Glomerular endothelial cell (primary cell): ENCODE data around the gene SEMA4G. TPM values are rescaled to one million over a fixed set of nuclear protein-coding genes. Genes with fewer than 3 reads are reported as not detected.

ENCODE experiments used
- DNase-seq: peaks from one replicate; pipeline ENCODE4 v3.0.0-alpha.2; 2011; ENCODE audit warnings: low read depth, low spot score; ENCODE audit errors: extremely low read depth
- total RNA-seq: library from RNA; depleted of rRNA; stranded (reverse); fragments of >200 nt; gene quantifications from 2 replicates; pipeline ENCODE4 v1.2.3, GENCODE V29; 2015

SEMA4G gene
- total RNA-seq, 1 donor from 2014 or later = 6.9 TPM

DNA sequence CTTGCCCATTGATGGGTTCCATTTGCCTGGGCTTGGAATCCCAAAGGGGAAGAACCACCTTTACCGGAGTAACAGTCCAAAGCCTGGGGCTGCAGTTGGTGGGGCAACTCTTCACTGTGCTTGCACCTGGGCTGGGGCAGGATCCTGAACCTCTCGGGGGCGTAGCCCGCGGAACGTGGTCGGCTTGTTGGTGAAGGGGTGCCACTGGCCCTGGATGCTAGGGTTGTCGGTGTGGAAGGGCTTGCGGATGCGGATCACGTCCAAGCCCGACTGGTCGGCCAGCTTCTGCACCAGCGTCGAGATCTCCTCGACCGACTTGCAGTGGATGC lies 17.3 kb downstream of the SEMA4G start:
- DNase-seq = no peak

DNA sequence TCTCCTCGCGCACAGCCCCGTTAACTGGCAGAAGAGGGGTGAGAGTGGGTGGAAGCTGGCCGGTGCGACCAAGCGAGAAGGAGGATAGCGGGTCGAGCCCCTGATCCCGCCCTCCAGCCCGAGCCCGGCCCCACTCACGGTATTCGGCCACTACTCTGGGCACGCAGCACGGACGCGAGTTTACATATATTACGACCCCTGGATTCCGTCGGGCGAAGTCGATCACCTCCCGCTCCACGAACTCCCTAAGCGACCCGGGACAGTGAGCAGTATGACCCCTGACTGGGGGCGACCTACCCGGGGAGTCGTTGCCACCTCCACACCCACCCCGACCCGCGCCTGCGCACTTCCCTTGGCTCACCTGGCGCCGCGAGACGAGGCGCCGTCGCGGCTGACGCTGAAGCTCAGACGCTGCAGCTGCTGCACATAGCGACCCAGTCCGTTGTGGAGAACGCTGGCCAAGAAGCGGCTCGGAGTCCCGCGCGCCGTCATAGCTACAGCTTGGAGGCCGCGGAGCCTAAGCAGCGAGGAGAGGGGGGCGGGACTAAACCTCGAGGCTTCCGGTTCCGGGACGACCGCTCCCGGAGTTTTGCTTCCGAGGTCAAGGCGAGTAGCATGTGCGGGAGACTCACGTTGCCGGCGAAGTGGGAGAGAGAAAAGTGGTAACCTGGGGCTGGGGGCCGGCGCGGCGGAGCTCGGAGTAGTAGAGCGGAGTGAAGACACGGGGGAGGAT lies 17.8 kb downstream of the SEMA4G start, which contains the start of the genes MRPL43 and TWNK:
Gene MRPL43 (minus strand): TSS at position 546 of the 733 bp plus-strand sequence. CDS start 54 bp downstream, at position 492.
Gene TWNK (plus strand): TSS at position 592 of the 733 bp plus-strand sequence. CDS start 668 bp downstream, outside the sequence.
- DNase-seq = no peak

DNA sequence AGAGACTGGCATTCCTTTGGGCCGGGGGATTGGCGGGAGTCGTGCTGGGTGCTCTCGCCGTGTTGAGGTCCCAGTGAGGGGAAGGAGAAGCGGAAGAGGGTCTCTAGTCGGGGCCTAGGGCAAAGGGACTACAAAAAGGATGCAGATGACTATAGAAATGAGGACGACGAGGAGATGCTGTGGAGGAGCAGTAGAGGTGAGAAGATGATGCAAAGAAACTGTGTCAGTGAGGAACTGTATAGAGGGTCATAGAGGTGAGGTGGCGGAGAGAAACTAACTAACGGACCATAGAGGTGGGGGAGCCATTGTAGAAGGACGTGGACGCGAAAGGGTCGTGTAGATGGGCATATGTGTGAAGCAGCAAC lies 18.4 kb downstream of the SEMA4G start:
- DNase-seq = no peak

DNA sequence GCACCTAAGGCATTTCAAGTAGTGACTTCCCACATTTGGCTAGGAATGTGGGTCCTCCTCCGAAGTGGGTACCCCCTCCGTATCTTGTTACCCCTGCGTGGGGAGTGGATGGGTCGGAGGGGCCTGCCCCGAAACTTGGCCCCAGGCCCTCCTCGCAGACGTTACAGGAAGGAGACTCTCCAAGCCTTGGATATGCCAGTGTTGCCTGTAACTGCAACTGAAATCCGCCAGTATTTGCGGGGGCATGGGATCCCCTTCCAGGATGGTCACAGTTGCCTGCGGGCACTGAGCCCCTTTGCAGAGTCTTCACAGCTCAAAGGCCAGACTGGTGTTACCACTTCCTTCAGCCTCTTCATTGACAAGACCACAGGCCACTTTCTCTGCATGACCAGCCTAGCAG lies 18.9 kb downstream of the SEMA4G start:
- DNase-seq = no peak

DNA sequence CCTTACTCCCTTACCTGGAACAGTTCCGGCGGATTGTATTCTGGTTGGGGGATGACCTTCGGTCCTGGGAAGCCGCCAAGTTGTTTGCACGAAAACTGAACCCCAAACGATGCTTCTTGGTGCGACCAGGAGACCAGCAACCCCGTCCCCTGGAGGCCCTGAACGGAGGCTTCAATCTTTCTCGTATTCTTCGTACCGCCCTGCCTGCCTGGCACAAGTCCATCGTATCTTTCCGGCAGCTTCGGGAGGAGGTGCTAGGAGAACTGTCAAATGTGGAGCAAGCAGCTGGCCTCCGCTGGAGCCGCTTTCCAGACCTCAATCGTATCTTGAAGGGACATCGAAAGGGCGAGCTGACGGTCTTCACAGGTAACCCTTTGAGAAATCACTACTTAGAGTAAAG lies 19.8 kb downstream of the SEMA4G start:
- DNase-seq = no peak

DNA sequence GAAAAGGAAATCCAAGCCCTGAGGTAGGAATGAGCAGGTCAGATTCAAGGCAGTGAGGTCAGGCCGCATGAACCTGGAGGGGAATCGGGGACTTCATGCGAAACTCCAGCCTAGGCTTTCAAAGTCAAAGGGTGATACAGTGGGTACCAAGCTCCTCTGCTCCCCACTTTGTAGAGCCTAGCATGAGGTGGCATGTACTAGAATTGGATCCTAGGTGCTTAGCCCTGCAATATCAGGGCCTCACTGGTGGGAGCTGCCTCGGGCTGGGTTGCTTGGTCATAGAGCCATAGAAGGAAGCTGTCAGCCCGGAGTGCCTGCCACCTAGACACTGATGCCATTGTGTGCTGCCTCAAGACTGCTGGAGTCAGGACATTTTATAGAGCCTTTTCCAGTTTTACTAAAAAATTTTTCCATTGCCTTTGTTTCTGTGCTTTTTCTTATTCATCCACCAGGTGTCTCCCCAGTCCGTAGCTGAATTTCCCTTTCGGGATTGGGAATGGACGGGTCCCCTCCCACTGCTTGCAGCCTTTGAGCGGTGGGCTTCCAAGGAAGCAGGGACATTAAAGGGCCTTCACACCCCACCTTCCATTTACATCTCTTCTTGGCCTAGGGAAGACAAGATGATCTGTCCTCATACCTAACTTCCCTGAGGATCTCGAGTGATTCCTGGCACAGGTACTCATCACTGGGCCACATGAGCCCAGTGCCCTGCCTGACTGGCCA lies 24.8 kb downstream of the SEMA4G start:
- no peak for DNase-seq

DNA sequence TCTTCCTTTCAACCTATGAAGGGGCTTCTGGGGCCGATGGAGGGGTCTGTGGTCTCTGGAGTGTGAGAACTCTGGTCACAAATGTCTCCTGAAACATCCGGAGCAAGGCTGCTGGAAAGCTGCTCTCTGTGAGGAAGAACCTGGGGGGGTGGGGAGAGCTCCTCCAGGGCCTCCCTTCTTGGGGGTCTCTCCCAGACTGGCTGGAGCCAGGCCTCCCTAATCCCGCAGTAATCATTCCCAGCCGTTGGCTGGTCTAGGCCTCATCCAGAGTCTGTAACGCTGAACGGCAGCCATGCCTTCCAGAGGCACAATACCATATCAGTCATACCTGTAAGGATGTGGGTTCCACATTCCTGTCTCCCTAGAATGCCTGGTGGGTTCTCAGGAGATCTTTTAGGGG lies 25.9 kb downstream of the SEMA4G start:
- no peak for DNase-seq

DNA sequence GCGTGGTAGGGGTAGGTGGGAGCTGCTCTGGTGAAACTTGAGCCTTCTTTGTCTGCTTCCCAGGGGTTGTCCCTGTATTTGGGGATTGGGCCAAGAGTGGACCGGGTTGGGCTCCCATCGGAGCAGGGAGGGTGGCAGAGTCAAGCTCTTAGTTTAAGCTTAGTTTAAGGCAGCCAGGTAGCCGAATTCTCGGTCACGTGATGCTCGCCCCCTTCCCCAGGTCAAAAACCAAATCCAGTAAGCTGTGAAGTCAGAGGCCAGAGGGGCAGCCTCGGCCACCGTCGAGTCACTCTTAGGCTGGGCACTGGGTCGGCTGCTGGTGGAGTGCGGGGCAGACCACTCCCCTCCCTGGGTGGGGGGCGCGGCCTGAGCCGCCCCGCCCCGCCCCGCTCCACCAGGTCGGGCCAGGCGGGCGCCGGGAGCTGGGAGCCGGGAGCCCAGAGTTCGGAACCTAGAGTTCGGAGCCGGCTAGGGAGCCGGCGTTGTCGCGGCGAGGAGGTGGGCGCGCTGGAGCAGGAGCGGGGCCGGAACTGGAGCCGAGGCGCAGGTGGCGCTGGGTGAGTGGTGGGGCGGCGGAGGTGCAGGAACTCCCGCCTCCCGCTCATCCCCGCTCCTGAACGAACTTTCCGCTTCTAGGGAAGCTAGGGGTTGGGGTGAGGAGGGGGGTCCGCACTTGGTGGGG lies 27.5 kb downstream of the SEMA4G start:
- no peak for DNase-seq

DNA sequence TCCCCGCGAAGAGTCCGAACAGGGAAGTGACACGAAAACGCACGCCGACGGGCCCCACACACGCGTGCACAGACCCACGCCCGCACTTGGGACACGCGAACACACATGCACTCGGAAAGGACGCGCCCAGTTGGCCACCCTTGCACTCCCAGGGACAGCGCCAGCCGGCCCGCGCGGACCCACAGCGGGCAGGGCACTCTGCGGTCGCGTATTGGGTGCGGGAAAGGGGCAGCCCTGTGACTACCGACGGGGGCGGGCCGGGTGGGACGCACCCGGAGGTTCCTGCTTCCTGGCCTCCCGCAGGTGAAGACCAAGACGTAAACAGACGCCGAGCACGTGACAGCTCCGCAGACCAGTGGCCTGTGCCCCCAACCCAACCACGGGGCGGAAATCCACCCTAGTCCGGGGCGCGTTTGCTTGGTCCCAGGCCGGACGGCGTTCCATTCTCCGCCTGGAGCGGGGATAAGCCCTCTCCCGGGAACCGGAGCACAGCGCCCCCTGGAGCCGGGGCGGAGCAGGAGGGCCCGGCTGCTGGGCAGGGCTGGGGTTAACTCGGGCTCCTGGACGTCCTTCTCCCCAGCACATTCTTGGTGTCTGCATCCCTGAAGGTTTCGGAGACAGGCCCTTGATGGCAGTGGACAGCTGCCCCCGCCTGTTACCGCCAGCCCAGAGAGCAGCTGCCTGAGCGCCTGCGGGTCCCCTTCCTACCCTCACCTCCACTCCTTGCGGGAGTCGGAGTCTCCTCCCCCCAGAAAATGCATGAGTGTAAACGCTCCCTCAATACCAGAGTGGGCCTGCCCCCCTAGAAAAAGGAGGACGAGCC lies 28.3 kb downstream of the SEMA4G start:
- DNase-seq = no peak

DNA sequence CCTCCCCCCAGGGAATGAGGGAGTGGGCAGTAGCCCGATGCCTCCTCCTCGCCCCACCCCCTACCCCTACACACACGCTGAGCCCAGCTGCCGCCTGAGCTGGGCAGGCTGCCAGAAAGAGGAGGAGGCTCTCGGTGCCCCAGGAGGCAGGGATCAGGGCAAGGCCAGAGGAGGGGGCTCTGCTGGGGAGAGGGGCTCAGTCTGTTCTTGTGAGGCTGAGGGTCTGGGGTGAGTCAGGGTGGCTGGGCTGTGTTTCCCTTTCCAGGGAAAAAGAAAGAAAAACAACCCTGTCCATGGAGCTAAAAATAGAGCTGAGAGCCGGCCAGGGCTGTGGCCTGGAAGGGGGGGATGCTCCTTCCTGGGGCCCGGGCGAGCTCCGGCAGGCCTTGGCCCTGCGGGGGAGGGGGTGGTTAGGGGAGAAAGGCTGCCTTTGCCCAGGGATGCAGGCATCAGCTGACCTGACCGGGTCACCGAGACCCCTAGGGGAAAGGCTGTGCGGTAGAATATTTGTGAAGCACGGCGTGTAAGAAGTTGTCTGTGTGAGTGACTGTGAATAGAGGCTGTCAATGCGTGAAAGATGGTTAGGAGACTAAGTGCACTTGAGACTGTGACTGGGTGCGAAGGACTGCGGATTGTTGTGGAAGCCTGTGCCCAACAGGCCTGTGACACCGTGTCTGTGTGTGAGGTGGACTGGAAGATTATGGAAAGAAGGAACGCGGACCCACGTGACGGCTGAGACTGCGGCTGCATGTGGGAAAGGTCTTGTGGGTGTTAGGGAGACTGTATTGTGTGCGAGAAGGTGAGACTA lies 29.1 kb downstream of the SEMA4G start:
- DNase-seq = no peak

DNA sequence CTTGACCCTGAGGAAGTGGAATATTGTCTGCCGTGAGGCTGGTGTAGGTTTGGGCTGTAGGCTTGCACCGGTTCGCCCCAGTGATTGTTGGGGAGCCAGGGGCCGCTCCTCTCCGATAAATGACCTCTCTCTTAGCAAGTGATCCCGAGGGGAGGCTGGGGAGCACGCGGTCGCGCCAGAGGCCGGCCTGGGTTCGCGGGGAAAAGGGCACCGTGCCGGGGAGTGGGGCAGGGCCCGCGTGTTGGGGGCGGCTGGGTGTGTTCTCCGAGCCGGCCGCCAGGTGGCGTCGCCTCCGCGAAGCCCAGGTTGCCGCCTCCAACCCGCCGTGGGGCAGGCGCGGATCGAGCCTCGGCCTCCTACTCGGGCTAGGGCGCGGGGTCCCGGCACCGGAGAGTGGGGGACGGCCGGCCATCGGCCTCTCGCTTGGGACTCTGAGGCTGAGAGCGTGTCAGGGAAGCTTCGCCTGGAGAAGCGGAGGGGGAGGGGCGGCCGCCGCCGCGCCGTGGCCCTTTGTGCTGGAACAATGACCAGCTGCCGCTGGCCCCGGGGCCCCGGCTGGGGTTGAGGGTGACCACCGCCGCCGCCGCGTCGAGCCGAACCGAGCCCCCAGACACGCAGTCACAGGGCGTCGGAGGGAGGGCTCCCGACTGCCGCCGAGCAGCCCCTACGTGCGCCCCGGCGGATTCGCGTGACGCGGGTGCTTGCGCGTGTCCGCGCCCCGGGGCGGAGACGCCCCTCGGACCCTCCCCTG lies 29.9 kb downstream of the SEMA4G start:
- DNase-seq = no peak

DNA sequence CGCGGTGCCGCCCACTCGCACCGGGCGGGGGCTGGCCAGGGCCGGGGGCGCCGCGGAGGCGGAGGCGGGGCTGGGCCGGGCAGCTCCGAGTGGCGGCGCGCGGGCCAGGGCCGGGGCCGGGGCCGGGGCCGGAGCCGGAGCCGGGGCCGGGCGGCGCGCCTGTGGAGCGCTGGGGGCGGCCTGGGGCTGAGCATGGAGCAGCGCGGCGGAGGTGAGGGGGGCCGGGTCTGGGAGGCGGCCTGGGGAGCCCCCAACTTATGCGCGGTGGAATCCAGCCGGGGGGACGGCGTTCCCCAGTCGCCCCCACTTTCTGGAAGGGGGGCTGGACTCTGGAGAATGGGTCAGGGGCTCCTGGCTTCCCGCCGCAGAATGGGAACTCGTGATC lies 30.4 kb downstream of the SEMA4G start, which contains the start of gene LZTS2:
Gene LZTS2 (plus strand): TSS at position 67 of the 385 bp plus-strand sequence. CDS start 2,731 bp downstream, outside the sequence.
- DNase-seq = no peak

DNA sequence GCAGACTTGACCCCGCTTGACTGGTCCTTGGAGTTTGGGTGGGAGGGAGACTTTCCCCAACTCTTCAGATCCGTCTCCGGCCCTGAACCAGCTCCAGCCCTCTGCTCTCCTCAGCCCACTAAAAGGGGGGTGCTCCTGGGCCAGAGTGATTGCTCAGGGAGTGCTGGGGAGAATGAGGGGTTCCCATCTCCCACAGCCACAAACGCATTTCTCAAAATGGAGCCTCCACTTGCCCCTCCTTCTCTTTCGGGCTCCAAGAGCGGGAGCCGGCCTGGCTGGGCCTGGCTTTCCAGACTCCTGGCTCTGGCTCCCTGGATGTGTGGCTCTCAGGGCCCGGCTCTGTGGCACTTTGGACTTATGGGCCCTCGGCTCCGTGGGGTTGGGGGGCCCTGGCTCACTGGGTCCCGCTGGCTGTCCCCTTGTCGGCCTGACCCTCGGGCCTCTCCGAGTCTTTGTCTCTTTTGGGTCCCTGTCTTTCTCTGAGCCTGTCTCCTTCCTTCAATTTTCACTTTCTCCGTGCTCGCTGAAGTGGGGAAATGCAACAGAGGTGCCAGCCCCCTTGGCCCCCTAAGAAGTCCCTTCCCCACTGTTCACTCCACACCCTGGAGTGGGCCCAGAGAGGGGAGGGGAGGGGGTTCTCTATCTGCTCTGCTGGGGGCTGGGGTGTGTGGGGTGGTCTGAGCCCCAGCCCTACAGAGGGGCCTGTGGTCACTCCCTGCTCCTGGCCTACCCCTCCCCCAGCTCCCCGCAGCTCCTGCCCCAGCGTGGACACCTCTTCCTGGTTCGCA lies 31.0 kb downstream of the SEMA4G start:
- no peak for DNase-seq

DNA sequence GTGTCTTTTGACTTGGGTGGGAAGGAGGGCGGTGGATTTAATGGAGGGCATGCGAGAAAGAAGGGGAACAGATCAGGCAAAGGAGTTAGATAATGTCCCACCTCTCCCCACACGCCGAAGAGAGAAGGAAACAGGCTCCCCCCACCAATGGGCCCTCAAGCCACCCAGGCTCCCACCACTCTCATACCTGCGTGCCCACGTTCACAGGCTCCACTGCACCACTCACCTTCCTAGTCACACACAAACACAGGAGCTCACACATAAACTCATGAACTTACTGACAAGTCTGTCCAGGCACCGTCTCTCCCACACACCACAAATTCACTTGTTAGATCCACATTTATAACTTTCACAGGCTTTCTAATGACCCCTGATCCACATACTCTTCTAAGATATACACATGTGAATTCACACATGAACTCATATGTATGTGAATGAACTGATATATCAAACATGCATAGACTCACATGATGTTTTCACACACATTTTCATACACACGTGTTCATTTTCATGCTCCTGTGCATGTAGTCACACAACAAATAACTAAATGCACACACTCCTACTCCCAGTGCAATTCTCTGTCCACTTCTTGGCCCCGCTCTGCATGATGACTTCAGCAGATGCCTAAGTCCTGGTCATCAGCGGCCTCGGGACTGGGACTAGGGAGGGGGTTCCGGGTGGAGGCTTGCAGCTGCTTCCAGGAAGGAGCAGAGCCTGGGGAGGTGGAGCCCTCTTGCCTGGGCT lies 31.8 kb downstream of the SEMA4G start:
- peak; percentile 68 for DNase-seq

DNA sequence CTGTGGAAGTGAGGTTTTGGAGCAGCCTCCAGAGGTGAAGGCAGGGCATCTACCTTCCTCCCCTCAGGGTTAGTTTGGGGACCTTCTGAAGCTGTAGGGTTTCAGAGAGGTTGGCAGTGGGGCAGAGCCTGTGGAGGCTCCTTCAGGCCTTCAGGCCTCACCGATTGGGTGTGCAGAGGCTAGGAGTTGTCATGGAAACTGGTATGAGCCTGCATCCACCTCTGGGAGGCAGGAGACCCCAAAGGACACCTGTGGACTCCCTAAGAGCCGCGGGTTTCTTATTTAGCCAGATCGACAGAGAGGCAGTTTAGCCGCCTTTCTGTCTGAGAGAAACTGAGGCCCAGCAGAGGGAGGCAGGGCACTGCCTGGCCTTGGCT lies 32.3 kb downstream of the SEMA4G start:
- DNase-seq = no peak

DNA sequence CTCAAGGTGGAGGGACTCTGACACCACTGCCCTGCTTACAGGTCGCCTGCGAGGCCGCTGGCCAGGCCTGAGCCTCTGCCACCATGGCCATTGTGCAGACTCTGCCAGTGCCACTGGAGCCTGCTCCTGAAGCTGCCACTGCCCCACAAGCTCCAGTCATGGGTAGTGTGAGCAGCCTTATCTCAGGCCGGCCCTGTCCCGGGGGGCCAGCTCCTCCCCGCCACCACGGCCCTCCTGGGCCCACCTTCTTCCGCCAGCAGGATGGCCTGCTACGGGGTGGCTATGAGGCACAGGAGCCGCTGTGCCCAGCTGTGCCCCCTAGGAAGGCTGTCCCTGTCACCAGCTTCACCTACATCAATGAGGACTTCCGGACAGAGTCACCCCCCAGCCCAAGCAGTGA lies 33.2 kb downstream of the SEMA4G start:
- DNase-seq = no peak

DNA sequence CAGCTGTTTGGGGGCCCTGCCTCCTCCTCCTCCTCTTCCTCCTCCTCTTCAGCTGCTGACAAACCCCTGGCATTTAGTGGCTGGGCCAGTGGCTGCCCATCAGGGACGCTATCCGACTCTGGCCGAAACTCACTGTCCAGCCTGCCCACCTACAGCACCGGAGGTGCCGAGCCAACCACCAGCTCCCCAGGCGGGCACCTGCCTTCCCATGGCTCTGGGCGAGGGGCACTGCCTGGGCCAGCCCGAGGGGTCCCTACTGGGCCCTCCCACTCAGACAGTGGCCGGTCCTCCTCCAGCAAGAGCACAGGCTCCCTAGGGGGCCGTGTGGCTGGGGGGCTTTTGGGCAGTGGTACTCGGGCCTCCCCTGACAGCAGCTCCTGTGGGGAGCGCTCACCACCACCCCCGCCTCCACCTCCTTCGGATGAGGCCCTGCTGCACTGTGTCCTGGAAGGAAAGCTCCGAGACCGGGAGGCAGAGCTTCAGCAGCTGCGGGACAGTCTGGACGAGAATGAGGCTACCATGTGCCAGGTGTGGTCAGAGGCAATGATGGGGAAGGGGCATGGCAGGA lies 34.4 kb downstream of the SEMA4G start:
- DNase-seq = no peak

DNA sequence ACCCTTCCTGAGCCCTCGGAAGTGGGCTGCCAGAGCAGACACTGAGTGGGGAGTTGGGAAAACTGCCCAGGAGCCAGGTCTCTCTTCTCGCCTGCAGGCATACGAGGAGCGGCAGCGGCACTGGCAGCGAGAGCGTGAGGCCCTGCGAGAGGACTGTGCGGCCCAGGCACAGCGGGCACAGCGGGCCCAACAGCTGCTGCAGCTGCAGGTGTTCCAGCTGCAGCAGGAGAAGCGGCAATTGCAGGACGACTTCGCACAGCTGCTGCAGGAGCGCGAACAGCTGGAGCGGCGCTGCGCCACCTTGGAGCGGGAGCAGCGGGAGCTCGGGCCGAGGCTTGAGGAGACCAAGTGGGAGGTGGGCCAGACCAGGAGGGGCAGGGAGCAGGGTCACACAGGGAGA lies 36.1 kb downstream of the SEMA4G start:
- no peak for DNase-seq
